Stimulated activated CD8-positive, alpha-beta memory T cell treated with anti-CD3 and anti-CD28 coated beads, Interleukin-15, amount 100 ng/mL, for 1 hour (primary cell): ENCODE measurements around the gene TIMD4.

ENCODE experiments used
- DNase-seq: peaks from one replicate; pipeline ENCODE4 v3.0.0-alpha.2; 2020; ENCODE audit warnings: low read depth

Gene TIMD4

GRCh38 chr5:156922207-156922792 lies 40.7 kb downstream of the TIMD4 start:
- DNase-seq = no peak

GRCh38 chr5:156920861-156921431 lies 42.1 kb downstream of the TIMD4 start:
- no peak for DNase-seq

GRCh38 chr5:156920042-156920860 lies 42.8 kb downstream of the TIMD4 start:
- DNase-seq = no peak

GRCh38 chr5:156918311-156918845 lies 44.6 kb downstream of the TIMD4 start:
- no peak for DNase-seq

GRCh38 chr5:156914371-156914737 lies 48.7 kb downstream of the TIMD4 start:
- DNase-seq = no peak

GRCh38 chr5:156913719-156914370 lies 49.2 kb downstream of the TIMD4 start:
- no peak for DNase-seq

- no peak for DNase-seq
These were observed 49.7 kb downstream of the TIMD4 start for GRCh38 chr5:156913355-156913718.

- no peak for DNase-seq
These were observed 50.2 kb downstream of the TIMD4 start for GRCh38 chr5:156912869-156913268.

- DNase-seq = no peak
These were observed 53.8 kb downstream of the TIMD4 start for GRCh38 chr5:156909180-156909579.

- no peak for DNase-seq
These were observed 55.4 kb downstream of the TIMD4 start for GRCh38 chr5:156907667-156908066.

- DNase-seq = no peak
These were observed 56.2 kb downstream of the TIMD4 start for GRCh38 chr5:156906807-156907206.

GRCh38 chr5:156896546-156896945 lies 66.5 kb downstream of the TIMD4 start:
- DNase-seq = no peak

- no peak for DNase-seq
These were observed 69.5 kb downstream of the TIMD4 start for GRCh38 chr5:156893517-156893916.

GRCh38 chr5:156892864-156893263 lies 70.2 kb downstream of the TIMD4 start:
- no peak for DNase-seq

GRCh38 chr5:156892223-156892622 lies 70.8 kb downstream of the TIMD4 start:
- no peak for DNase-seq

GRCh38 chr5:156888520-156888919 lies 74.5 kb downstream of the TIMD4 start:
- no peak for DNase-seq

GRCh38 chr5:156883316-156883875 lies 79.6 kb downstream of the TIMD4 start:
- DNase-seq = no peak

- DNase-seq = no peak
These were observed 83.3 kb downstream of the TIMD4 start for GRCh38 chr5:156879665-156880285.

GRCh38 chr5:156871212-156871611 lies 91.8 kb downstream of the TIMD4 start:
- no peak for DNase-seq

- DNase-seq = no peak
These were observed 92.6 kb downstream of the TIMD4 start for GRCh38 chr5:156870498-156870839.
